GM18951 (cell line): Measurements from ENCODE around the gene SRP68.
A peak's percentile ranks its signal among the peaks of the same experiment; 100 is the strongest.

Experiments used
- POLR2A ChIP-seq: IDR thresholded peaks from 4 replicates; pipeline ENCODE4 v1.6.1; 2011; ENCODE audit warnings: mild to moderate bottlenecking; ENCODE audit not compliant: insufficient read length, insufficient read depth; ENCODE audit errors: extremely low read depth
- in situ Hi-C: fragments of 300-500 bp; cut with MboI; formaldehyde crosslinking; loops from one replicate; pipeline ENCODE4 v1.12.0; 2022; ENCODE audit warnings: low sequenced_read_pairs, mixed read lengths, inconsistent platforms; ENCODE audit not compliant: unreplicated experiment

The SRP68 gene

GRCh38 chr17:76007131-76007849 is 65.0 kb downstream of the SRP68 start:
- in situ Hi-C loops: loop anchor here (10.0 kb wide), 1 partner anchor 92 kb away; no protein-coding TSS in a partner anchor
- TF ChIP-seq POLR2A: no peak

- TF ChIP-seq POLR2A: no peak
- in situ Hi-C loops: loop anchor here (10.0 kb wide), 1 partner anchor 91 kb away; no protein-coding TSS in a partner anchor
Observed at GRCh38 chr17:76005263-76006149, 66.8 kb downstream of the SRP68 start.

GRCh38 chr17:76004750-76005262 is 67.5 kb downstream of the SRP68 start:
- TF ChIP-seq POLR2A: no peak
- in situ Hi-C loops: loop anchor here (10.0 kb wide), 1 partner anchor 90 kb away; no protein-coding TSS in a partner anchor

- in situ Hi-C loops: loop anchor here (10.0 kb wide), 1 partner anchor 89 kb away; no protein-coding TSS in a partner anchor
- TF ChIP-seq POLR2A: no peak
Observed at GRCh38 chr17:76003915-76004314, 68.4 kb downstream of the SRP68 start.

GRCh38 chr17:76002100-76002499 is 70.2 kb downstream of the SRP68 start:
- in situ Hi-C loops: loop anchor here (10.0 kb wide), 1 partner anchor 87 kb away; no protein-coding TSS in a partner anchor
- TF ChIP-seq POLR2A: no peak

- TF ChIP-seq POLR2A: no peak
- in situ Hi-C loops: loop anchor here (10.0 kb wide), 1 partner anchor 86 kb away; no protein-coding TSS in a partner anchor
Observed at GRCh38 chr17:76000755-76001521, 71.4 kb downstream of the SRP68 start, which contains the start of gene CDK3. CDK3 (plus strand) TSS chr17:76000855; CDS start chr17:76001426, 571 bp downstream.

GRCh38 chr17:76000016-76000754 is 72.1 kb downstream of the SRP68 start:
- TF ChIP-seq POLR2A: no peak
- in situ Hi-C loops: loop anchor here (10.0 kb wide), 1 partner anchor 85 kb away; no protein-coding TSS in a partner anchor

GRCh38 chr17:75998327-75998795 is 74.0 kb downstream of the SRP68 start:
- no peak for TF ChIP-seq POLR2A
- in situ Hi-C loops: no loop called here

- in situ Hi-C loops: no loop called here
- TF ChIP-seq POLR2A: peak; percentile 18
Observed at GRCh38 chr17:75996665-75997590, 75.4 kb downstream of the SRP68 start.

- no peak for TF ChIP-seq POLR2A
- in situ Hi-C loops: no loop called here
Observed at GRCh38 chr17:75995385-75995925, 76.9 kb downstream of the SRP68 start.
